SK-N-MC (cell line): Measurements from ENCODE around the gene POU4F3.
"Not testable (repeated sequence)": the region's sequence is repeated elsewhere in the genome, so short reads cannot be mapped to it uniquely, and the experiment has no call there.

Source experiments
- DNase-seq: peaks from one replicate; pipeline ENCODE4 v3.0.0-alpha.2; 2011; ENCODE audit warnings: low read depth, low spot score
- H3K27ac ChIP-seq: fragments of 200-600 bp; sonication (generic); 2 replicates; pipeline ENCODE4 v1.5.1; 2016; ENCODE audit warnings: mixed run types
- H3K36me3 ChIP-seq: fragments of 200-600 bp; sonication (generic); 2 replicates; pipeline ENCODE4 v1.6.1; 2017; ENCODE audit warnings: antibody characterized with exemption, low read length, mixed read lengths; ENCODE audit not compliant: insufficient read depth
- H3K4me3 ChIP-seq: fragments of 200-600 bp; sonication (generic); 2 replicates; pipeline ENCODE4 v1.5.1; 2016
- H3K9ac ChIP-seq: fragments of 200-600 bp; sonication (generic); 2 replicates; pipeline ENCODE4 v1.8.0; 2017; ENCODE audit warnings: mixed run types, mixed read lengths; ENCODE audit not compliant: insufficient read length
- H3K9me3 ChIP-seq: fragments of 200-600 bp; sonication (generic); 2 replicates; pipeline ENCODE4 v1.6.1; 2017; ENCODE audit warnings: low read depth, mild to moderate bottlenecking, antibody characterized with exemption, low read length, moderate library complexity, mixed read lengths
- EZH2 ChIP-seq: fragments of 200-600 bp; sonication (generic); IDR thresholded peaks from one replicate; pipeline ENCODE4 v1.6.1; 2017; ENCODE audit warnings: antibody characterized with exemption
- FOXP2 ChIP-seq: optimal IDR thresholded peaks from 2 replicates; pipeline ENCODE3; 2011; ENCODE audit warnings: mild to moderate bottlenecking, moderate library complexity; ENCODE audit not compliant: insufficient read depth; ENCODE audit errors: extremely low read length, control extremely low read depth
- POLR2AphosphoS5 ChIP-seq: IDR thresholded peaks from 2 replicates; pipeline ENCODE4 v1.6.1; 2012; ENCODE audit warnings: mild to moderate bottlenecking, low read depth, low read length, borderline replicate concordance

Gene POU4F3, protein sequence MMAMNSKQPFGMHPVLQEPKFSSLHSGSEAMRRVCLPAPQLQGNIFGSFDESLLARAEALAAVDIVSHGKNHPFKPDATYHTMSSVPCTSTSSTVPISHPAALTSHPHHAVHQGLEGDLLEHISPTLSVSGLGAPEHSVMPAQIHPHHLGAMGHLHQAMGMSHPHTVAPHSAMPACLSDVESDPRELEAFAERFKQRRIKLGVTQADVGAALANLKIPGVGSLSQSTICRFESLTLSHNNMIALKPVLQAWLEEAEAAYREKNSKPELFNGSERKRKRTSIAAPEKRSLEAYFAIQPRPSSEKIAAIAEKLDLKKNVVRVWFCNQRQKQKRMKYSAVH

DNA sequence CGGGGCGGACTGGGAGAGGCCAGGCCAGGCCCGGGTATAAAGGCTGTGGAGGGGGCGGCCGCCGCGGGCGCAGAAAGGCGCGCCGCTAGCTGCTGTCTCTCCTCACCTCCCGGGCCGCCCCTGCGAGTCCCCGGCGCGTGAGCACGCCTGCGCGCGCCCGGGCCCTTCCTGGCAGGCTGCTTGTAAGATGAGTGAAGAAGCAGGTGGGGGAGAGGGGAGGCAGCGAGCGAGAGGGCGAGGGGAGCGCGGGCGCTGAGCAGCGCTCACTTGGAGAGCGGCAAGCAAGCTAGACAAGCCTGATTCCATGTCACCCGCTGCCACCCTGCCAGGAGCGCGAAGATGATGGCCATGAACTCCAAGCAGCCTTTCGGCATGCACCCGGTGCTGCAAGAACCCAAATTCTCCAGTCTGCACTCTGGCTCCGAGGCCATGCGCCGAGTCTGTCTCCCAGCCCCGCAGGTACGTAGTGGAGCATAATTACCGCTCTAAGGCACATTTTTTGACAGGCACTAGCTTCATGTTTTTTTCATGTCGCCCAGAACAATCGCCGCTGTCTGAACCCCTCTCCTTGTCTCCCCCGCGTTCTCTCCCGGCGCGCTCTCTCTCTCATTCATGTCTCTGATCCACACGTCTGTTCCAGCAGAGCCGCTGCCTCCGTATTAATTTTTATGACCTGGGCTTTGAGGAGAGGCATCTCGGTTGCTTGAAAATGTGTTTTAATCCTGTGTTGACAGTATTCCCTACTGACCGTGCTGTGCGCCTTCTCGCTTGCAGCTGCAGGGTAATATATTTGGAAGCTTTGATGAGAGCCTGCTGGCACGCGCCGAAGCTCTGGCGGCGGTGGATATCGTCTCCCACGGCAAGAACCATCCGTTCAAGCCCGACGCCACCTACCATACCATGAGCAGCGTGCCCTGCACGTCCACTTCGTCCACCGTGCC lies at the start of gene POU4F3:
Gene POU4F3, plus strand, starts transcription at position 66 of the 941 bp plus-strand sequence. Its CDS starts 274 bp downstream, at position 340.
- no peaks in the 10 kb centered on the region for H3K9me3 ChIP-seq
- H3K27ac ChIP-seq: no peak within 1 kb of the TSS
- no peak for DNase-seq
- TF ChIP-seq FOXP2 (no peak), EZH2 (no peak), POLR2AphosphoS5 (no peak)
- no peak within 1 kb of the TSS for H3K9ac ChIP-seq
- no peaks in the 10 kb centered on the region for H3K36me3 ChIP-seq
- H3K4me3 ChIP-seq: no peak within 1 kb of the TSS

DNA sequence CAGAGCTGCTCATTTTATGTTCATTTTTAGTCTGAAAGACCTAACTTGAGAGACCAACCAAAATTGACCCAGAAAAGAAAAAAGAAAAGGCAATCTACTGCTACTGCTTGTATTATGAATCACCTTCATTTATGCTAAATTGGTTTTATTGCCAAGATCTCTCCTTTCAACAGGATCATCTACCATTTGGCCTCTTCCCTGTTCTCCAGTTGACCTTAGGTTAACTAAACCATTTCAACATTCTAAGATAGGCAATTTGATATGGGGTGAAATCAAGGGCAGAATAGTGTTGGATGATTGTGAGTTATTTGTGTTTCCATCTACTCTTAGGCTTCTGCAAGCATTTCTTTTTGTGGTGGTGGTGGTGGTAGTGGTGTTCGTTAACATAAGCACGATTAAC lies 48.3 kb upstream of the POU4F3 start:
- TF ChIP-seq FOXP2: no peak
- no peak for TF ChIP-seq EZH2
- TF ChIP-seq POLR2AphosphoS5: no peak
- H3K9me3 ChIP-seq: no peaks in the 10 kb centered on the region
- H3K4me3 ChIP-seq: no peak overlapping the region
- peak overlapping the region; percentile 58 for H3K27ac ChIP-seq
- DNase-seq: no peak
- H3K36me3 ChIP-seq: peaks cover 13% of the 10 kb centered on the region
- no peak overlapping the region for H3K9ac ChIP-seq

DNA sequence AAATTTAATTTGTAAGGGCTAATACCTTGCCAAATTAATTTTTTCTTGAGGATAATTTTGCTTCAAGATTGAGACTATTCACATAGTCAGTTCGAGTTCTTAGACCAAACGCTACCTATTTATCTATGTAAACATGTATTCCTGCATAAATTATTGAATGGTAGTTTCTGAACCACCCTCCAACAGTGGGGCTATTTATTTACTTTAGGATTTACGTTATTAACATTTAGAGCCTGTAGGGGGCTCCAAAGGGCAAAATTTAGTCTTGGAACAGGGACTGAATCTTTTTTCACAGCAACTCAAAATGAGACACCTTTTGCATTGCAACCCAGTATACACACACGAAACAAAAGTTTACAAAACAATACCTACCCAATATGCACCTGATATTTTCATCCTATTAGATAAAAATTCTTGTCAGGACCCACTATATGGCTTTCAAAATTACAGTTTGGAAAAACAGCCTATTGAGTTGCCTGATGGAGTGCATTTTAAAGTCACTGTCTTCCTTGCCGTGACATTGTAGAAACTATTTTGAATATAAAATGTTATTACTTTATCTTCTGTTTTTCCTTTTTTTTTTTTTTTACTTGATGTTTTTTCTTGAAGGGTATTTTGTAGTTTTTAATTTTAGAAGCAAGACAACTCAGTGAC lies 47.1 kb upstream of the POU4F3 start:
- peaks cover 7% of the 10 kb centered on the region; the same call in 1 of the 2 replicates for H3K36me3 ChIP-seq
- no peak overlapping the region for H3K9ac ChIP-seq
- no peaks in the 10 kb centered on the region for H3K9me3 ChIP-seq
- TF ChIP-seq EZH2 (no peak), POLR2AphosphoS5 (no peak), FOXP2 (no peak)
- H3K27ac ChIP-seq: no peak overlapping the region
- no peak overlapping the region for H3K4me3 ChIP-seq
- peak; percentile 56 for DNase-seq

DNA sequence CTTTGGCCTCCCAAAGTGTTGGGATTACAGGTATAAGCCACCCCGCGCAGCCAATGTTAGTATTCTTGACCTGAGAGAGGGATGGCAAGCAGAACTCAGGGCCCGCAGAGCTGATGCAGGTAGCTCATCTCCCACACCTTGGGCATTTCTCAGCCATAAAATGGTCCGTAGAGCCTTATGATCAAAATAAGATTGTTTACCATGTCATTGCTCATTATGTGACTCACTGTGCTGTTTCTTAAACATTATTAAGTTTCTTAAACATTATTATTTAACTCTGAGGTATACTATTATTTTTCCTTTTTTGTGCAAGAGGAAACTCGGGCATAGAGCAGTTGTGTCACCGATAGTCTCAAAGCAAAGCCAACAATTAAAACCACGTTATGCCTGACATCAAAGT lies 42.4 kb upstream of the POU4F3 start:
- no peak for DNase-seq
- no peak overlapping the region for H3K9ac ChIP-seq
- no peaks in the 10 kb centered on the region for H3K36me3 ChIP-seq
- no peak overlapping the region for H3K4me3 ChIP-seq
- no peak overlapping the region for H3K27ac ChIP-seq
- H3K9me3 ChIP-seq: no peaks in the 10 kb centered on the region
- TF ChIP-seq EZH2 (no peak), FOXP2 (no peak), POLR2AphosphoS5 (no peak)

DNA sequence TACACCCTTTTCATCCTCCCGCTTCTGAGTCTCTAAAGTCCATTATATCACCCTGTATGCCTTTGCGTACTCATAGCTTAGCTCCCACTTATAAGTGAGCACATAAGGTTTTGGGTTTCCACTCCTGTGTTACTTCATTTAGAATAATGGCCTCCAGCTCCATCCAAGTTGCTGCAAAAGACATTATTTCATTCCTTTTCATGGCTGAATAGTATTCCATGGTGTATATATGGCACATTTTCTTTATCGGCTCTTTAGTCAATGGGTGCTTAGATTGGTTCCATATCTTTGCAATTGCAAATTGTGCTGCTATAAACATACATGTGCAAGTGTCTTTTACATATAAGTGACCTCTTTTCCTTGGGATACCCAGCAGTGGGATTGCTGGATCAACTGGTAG lies 39.7 kb upstream of the POU4F3 start:
- H3K9me3 ChIP-seq, H3K36me3 ChIP-seq, DNase-seq, H3K9ac ChIP-seq, H3K27ac ChIP-seq, H3K4me3 ChIP-seq: not testable (repeated sequence)

DNA sequence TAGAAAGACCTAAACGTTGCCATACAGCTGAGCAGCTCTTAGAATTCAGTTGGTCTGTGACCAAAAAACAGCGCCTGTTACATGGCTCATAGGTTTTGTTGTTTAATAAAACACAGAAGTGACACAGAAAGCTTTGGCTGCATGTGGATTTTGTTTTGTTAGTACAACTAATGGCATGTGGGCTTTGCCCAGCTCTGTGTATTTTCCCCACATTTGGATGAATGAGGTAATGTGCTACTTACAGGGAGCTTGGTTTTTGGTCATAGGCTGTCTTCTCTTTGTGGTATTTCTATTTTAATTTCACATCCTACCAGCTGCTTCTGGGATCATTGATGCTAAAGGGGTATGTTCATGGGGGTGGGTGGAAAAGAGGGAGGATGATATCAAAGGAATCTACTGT lies 37.0 kb upstream of the POU4F3 start:
- TF ChIP-seq POLR2AphosphoS5 (no peak), EZH2 (no peak)
- no peaks in the 10 kb centered on the region for H3K36me3 ChIP-seq
- no peak overlapping the region for H3K27ac ChIP-seq
- DNase-seq: no peak
- no peak overlapping the region for H3K9ac ChIP-seq
- H3K9me3 ChIP-seq: no peaks in the 10 kb centered on the region
- no peak overlapping the region for H3K4me3 ChIP-seq

DNA sequence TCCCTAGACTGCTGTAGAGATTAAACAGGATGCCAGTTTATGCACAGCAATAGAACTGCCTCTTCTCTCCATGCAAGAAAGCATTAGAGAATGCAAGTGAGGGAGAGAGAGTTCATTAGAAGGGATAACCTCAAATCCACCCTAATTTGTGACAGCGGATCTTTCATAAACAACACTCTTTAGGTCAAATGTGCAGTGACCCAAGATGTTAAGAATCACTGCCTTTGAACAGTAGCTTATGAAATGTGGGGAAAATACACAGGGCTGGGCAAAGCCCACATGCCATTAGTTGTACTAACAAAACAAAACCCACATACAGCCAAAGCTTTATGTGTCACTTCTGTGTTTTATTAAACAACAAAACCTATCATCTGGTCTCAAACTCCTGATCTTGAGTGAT lies 36.2 kb upstream of the POU4F3 start:
- TF ChIP-seq EZH2 (no peak), POLR2AphosphoS5 (no peak), FOXP2 (no peak)
- no peak for DNase-seq
- Histone ChIP-seq H3K27ac (no peak overlapping the region), H3K9ac (no peak overlapping the region), H3K9me3 (no peaks in the 10 kb centered on the region), H3K36me3 (no peaks in the 10 kb centered on the region), H3K4me3 (no peak overlapping the region)

DNA sequence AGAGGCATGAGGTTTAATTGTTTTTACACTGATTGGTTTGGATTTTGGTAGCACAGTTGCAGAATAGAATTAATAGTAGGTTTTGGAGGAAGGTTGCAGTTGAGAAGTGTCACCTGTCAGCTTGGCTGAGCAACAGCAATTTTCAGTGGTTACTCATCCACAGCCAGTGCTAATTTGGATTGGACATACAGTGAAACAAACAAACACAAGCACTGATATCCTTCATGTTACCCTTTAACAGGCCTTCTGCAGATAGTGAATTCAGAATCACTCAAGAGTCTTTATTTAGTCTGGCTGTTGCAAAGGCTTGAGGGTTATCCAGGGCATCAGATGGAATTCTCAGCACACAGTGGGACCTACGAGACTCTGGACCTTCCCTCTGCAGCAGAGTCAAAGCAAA lies 31.8 kb upstream of the POU4F3 start:
- no peak overlapping the region for H3K9ac ChIP-seq
- no peak for DNase-seq
- TF ChIP-seq EZH2: no peak
- TF ChIP-seq POLR2AphosphoS5: no peak
- no peak for TF ChIP-seq FOXP2
- no peaks in the 10 kb centered on the region for H3K36me3 ChIP-seq
- H3K27ac ChIP-seq: no peak overlapping the region
- H3K4me3 ChIP-seq: no peak overlapping the region
- H3K9me3 ChIP-seq: no peaks in the 10 kb centered on the region

DNA sequence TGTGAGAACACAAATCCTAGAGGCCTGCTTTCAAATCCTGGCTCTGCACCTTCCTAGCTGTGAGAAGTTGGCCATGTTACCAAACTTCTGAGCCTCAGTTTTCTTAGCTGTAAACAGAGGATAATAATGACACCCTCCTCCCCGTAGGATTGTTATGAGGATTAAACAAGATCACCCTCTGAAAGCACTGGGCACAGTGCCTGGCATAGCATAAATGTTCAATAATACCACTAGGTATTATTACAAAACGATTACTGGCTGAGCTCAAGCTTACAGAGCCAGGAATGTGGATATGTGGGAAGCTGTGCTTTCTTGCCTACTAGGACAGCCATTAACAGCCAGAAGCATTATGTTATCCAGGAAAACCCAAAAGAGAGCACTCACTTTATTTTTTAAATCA lies 30.8 kb upstream of the POU4F3 start:
- Histone ChIP-seq H3K36me3 (no peaks in the 10 kb centered on the region), H3K27ac (no peak overlapping the region), H3K9me3 (no peaks in the 10 kb centered on the region), H3K9ac (no peak overlapping the region), H3K4me3 (no peak overlapping the region)
- DNase-seq: no peak
- no peak for TF ChIP-seq FOXP2
- no peak for TF ChIP-seq EZH2
- TF ChIP-seq POLR2AphosphoS5: no peak
